Stimulated activated CD8-positive, alpha-beta memory T cell treated with anti-CD3 and anti-CD28 coated beads, Interleukin-2, amount 100 ng/mL, for 1 hour (primary cell): Measurements from ENCODE around the gene PARD3B.
"Not testable (repeated sequence)": the region's sequence is repeated elsewhere in the genome, so short reads cannot be mapped to it uniquely, and the experiment has no call there.

Experiments used
- DNase-seq, 2 donors: peaks; one replicate each; pipeline ENCODE4 v3.0.0-alpha.2; 2020; ENCODE audit warnings: low read depth in 2 of 2

PARD3B gene

GRCh38 chr2:205177546-205177945 is 632.3 kb downstream of the PARD3B start:
- no peak for DNase-seq

- DNase-seq, result no peak
These were observed 635.5 kb downstream of the PARD3B start for GRCh38 chr2:205180730-205181129.

GRCh38 chr2:205187731-205188130 is 642.5 kb downstream of the PARD3B start:
- DNase-seq, result no peak

GRCh38 chr2:205188239-205189138 is 643.2 kb downstream of the PARD3B start:
- DNase-seq, result no peak

- no peak for DNase-seq
These were observed 644.0 kb downstream of the PARD3B start for GRCh38 chr2:205189301-205189700.

GRCh38 chr2:205190528-205190927 is 645.3 kb downstream of the PARD3B start:
- no peak for DNase-seq

GRCh38 chr2:205193125-205193835 is 648.0 kb downstream of the PARD3B start:
- DNase-seq, result no peak

GRCh38 chr2:205193836-205194228 is 648.6 kb downstream of the PARD3B start:
- no peak for DNase-seq

GRCh38 chr2:205197468-205198139 is 652.3 kb downstream of the PARD3B start:
- DNase-seq, result no peak

- no peak for DNase-seq
These were observed 652.9 kb downstream of the PARD3B start for GRCh38 chr2:205198140-205198525.

- no peak for DNase-seq
These were observed 654.0 kb downstream of the PARD3B start for GRCh38 chr2:205199165-205199850.

GRCh38 chr2:205210494-205210893 is 665.2 kb downstream of the PARD3B start:
- no peak for DNase-seq

- no peak for DNase-seq
These were observed 667.1 kb downstream of the PARD3B start for GRCh38 chr2:205212357-205212756.

- DNase-seq, result no peak
These were observed 670.8 kb downstream of the PARD3B start for GRCh38 chr2:205216092-205216491.

GRCh38 chr2:205216580-205216979 is 671.3 kb downstream of the PARD3B start:
- no peak for DNase-seq

- DNase-seq, result no peak
These were observed 671.7 kb downstream of the PARD3B start for GRCh38 chr2:205217004-205217403.

- no peak for DNase-seq
These were observed 672.8 kb downstream of the PARD3B start for GRCh38 chr2:205218056-205218455.

- not testable (repeated sequence) for DNase-seq
These were observed 673.5 kb downstream of the PARD3B start for GRCh38 chr2:205218816-205219215.

GRCh38 chr2:205220559-205220958 is 675.3 kb downstream of the PARD3B start:
- DNase-seq, result no peak

GRCh38 chr2:205232086-205232485 is 686.8 kb downstream of the PARD3B start:
- no peak for DNase-seq

- no peak for DNase-seq
These were observed 690.2 kb downstream of the PARD3B start for GRCh38 chr2:205235434-205235833.

- DNase-seq, result no peak
These were observed 692.2 kb downstream of the PARD3B start for GRCh38 chr2:205237524-205237923.
